Nephron (organoid): ENCODE data around the gene SPTBN5.

Experiments
- H3K27ac Mint-ChIP-seq, 3 experiments: 2 replicates each; pipeline ENCODE4 v1.8.0; 2020; ENCODE audit warnings: mixed read lengths in 3 of 3, mild to moderate bottlenecking in 2 of 3, moderate library complexity in 1 of 3
- H3K27me3 Mint-ChIP-seq: 2 replicates; pipeline ENCODE4 v1.8.0; 2021; ENCODE audit warnings: low read depth, mild to moderate bottlenecking, moderate library complexity, mixed read lengths
- H3K36me3 Mint-ChIP-seq: 2 replicates; pipeline ENCODE4 v1.8.0; 2020; ENCODE audit warnings: low read depth, mixed read lengths
- H3K4me1 Mint-ChIP-seq: 2 replicates; pipeline ENCODE4 v1.8.0; 2020; ENCODE audit warnings: mixed read lengths
- H3K4me3 Mint-ChIP-seq, 3 experiments: 2 replicates each; pipeline ENCODE4 v1.8.0; 2020; ENCODE audit warnings: mild to moderate bottlenecking in 3 of 3, mixed read lengths in 3 of 3, moderate library complexity in 2 of 3
- H3K9me3 Mint-ChIP-seq: 2 replicates; pipeline ENCODE4 v1.8.0; 2020; ENCODE audit warnings: mixed read lengths
- TF ChIP-seq, protein P1 (sequence below), 3 experiments: fragments of 200-600 bp; sonication (generic); IDR thresholded peaks; one replicate each; pipeline ENCODE4 v1.5.0; 2021; ENCODE audit warnings: antibody characterized with exemption in 3 of 3; ENCODE audit not compliant: unreplicated experiment in 3 of 3

SPTBN5 gene

DNA sequence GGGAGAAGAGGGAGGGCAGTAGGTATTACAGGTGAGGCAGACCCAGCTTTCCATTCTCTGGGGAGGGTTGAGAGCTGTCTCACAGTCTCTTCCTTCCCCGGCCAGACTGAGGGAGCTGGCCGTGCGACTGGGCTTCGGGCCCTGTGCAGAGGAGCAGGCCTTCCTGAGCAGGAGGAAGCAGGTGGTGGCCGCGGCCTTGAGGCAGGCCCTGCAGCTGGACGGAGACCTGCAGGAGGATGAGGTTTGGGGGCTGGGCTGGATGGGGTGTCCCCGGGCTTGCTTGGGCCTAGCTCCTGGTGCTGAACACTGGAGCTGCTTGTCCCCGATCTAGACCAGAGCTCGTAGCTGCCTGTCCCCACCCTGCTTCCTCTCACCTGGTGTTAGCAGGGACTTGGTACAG is 50.3 kb downstream of the SPTBN5 start:
- TF ChIP-seq, protein P1, sequence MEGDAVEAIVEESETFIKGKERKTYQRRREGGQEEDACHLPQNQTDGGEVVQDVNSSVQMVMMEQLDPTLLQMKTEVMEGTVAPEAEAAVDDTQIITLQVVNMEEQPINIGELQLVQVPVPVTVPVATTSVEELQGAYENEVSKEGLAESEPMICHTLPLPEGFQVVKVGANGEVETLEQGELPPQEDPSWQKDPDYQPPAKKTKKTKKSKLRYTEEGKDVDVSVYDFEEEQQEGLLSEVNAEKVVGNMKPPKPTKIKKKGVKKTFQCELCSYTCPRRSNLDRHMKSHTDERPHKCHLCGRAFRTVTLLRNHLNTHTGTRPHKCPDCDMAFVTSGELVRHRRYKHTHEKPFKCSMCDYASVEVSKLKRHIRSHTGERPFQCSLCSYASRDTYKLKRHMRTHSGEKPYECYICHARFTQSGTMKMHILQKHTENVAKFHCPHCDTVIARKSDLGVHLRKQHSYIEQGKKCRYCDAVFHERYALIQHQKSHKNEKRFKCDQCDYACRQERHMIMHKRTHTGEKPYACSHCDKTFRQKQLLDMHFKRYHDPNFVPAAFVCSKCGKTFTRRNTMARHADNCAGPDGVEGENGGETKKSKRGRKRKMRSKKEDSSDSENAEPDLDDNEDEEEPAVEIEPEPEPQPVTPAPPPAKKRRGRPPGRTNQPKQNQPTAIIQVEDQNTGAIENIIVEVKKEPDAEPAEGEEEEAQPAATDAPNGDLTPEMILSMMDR (IDR thresholded peaks at IDR 0.05; ENCODE audit: unreplicated experiment in 3 of 3): no peak
- Mint-ChIP-seq H3K9me3 (no peaks in the 10 kb centered on the region), H3K27me3 (no peaks in the 10 kb centered on the region), H3K27ac (no peak overlapping the region), H3K36me3 (peaks cover 16% of the 10 kb centered on the region), H3K4me1 (peaks cover 6% of the 10 kb centered on the region), H3K4me3 (no peak overlapping the region)

DNA sequence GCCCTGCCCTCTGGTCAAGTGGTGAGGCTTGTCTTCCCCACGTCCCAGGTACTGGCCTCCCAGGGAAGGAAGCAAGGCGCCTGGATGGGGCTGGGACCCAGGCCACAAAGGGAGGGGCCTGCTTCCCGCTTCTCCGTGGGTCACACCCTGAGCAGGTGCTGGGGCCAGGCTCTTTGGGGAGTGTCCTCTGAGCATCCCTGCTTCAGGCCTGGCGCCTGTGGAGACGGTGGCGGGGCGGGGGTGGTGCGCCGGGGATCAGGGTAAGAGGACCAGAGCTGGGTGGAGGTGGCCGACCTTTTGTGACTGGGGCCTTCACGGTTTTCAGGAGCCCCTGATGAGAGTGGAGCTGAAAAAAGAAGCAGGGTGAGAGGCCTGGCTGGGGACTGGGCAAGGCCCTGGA is 51.6 kb downstream of the SPTBN5 start:
- no peaks in the 10 kb centered on the region for H3K27me3 Mint-ChIP-seq
- TF ChIP-seq, protein P1 (IDR thresholded peaks at IDR 0.05; ENCODE audit: unreplicated experiment in 3 of 3): no peak
- peaks cover under 1% of the 10 kb centered on the region for H3K4me1 Mint-ChIP-seq
- peaks cover 5% of the 10 kb centered on the region for H3K36me3 Mint-ChIP-seq
- no peak overlapping the region for H3K27ac Mint-ChIP-seq
- H3K9me3 Mint-ChIP-seq: no peaks in the 10 kb centered on the region
- no peak overlapping the region for H3K4me3 Mint-ChIP-seq

DNA sequence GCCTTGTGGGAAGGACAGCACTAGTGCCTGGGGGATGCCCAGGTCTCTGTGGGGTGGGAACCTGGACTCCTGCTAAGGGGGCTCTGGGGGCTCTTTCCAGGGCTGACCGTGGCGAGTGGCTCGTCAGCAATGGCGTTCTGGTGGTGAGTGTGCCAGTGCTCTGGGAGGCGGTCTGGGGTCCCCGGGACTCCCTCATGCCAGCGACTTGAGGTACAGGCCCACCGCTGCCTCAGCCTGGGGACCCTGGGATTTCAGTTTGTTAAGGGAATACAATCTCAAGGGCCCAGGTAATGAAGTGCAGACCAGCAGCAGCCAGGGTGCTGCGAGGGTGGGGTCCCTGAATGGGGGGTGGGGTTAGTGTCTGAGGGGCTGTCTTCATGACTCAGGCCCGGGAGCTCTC is 52.7 kb downstream of the SPTBN5 start:
- Mint-ChIP-seq H3K27me3 (no peaks in the 10 kb centered on the region), H3K36me3 (peaks cover 8% of the 10 kb centered on the region), H3K27ac (peak overlapping the region in 1 of 3 experiments; percentile 33), H3K4me3 (no peak overlapping the region), H3K9me3 (no peaks in the 10 kb centered on the region), H3K4me1 (peaks cover 4% of the 10 kb centered on the region)
- TF ChIP-seq, protein P1 (IDR thresholded peaks at IDR 0.05; ENCODE audit: unreplicated experiment in 3 of 3): no peak

DNA sequence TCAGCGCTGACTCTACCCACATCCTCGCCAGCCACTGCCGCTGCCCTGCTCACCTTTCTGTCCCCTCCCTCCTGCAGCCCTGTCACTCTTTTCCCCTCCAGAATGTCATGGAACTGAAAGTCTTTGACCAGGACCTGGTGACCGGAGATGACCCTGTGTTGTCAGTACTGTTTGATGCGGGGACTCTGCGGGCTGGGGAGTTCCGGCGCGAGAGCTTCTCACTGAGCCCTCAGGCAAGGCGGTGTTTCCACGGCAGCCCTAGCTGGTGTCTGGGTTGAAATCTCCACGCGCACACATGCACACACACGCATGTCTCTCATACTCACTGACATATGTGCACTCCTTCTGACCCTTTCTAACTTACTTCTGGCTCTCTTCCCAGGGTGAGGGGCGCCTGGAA is 53.2 kb downstream of the SPTBN5 start:
- H3K9me3 Mint-ChIP-seq: no peaks in the 10 kb centered on the region
- peak overlapping the region in 1 of 3 experiments; percentile 33 for H3K27ac Mint-ChIP-seq
- TF ChIP-seq, protein P1 (IDR thresholded peaks at IDR 0.05; ENCODE audit: unreplicated experiment in 3 of 3): no peak
- peaks cover 4% of the 10 kb centered on the region for H3K4me1 Mint-ChIP-seq
- peaks cover 8% of the 10 kb centered on the region for H3K36me3 Mint-ChIP-seq
- H3K4me3 Mint-ChIP-seq: no peak overlapping the region
- no peaks in the 10 kb centered on the region for H3K27me3 Mint-ChIP-seq

DNA sequence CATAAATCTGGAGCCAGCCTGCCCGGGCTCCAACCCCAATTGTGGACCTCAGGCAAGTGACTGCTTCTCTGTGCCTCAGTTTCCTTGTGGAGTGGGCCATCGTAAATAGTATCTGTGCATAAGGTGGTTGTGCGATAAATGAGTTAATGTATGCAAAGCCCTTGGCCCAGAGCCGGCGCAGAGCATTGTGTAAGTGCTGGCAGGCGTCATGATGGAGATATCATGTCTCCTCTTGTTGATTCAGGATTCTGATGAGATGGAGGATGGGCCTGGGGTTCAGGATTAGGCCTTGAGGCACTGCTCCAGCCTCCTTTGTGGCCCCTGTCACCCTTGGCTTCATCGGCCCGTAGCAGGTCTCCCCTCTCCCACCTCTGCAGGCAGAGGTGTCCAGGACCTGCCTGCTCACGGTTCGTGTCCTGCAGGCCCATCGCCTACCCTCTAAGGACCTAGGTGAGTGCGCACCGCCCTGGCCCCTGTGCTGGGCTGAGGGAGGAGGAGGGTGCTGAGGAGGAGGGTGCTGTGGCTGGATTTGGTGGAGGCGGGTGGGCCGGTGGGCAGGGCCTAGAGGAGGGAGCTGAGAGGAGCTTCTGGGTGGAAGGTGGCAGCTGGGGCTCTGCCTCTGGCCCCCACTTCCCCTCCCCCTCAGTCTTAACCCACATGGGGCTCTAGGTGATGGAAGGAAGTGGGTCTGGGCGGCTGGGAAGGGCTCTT is 53.9 kb downstream of the SPTBN5 start:
- H3K4me3 Mint-ChIP-seq: no peak overlapping the region
- TF ChIP-seq, protein P1 (IDR thresholded peaks at IDR 0.05; ENCODE audit: unreplicated experiment in 3 of 3): no peak
- H3K27me3 Mint-ChIP-seq: no peaks in the 10 kb centered on the region
- H3K36me3 Mint-ChIP-seq: peaks cover 10% of the 10 kb centered on the region
- H3K4me1 Mint-ChIP-seq: peaks cover 4% of the 10 kb centered on the region
- no peaks in the 10 kb centered on the region for H3K9me3 Mint-ChIP-seq
- H3K27ac Mint-ChIP-seq: no peak overlapping the region

DNA sequence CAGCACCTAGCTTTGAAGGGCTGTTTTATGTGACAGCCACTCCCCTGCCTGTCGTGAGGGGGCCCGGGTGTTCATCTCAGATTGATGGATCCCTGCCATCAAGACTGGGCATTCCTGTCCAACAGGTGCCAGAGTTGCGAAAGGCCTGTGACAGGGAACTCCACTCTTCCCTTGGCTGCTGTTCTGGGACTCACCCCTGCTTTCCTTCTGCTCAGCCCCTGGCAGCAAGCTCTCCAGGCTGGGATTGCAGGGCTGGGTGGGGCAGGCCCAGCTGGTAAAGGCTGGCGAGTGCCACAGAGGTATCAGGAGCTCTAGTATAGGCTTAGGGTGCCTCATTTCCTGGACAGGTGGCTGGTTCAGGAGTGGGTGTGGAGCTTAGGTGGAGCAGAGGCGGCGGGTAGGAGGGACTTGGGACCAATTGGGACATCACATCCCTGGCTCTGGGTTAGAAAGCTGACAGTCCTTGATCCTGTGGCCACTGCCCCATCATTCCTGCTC is 55.4 kb downstream of the SPTBN5 start, which contains the start of gene PLA2G4B:
Gene PLA2G4B (plus strand): TSS at position 448 of the 498 bp plus-strand sequence. CDS start 67 bp downstream, outside the sequence.
- no peaks in the 10 kb centered on the region for H3K27me3 Mint-ChIP-seq
- no peak within 1 kb of the TSS for H3K27ac Mint-ChIP-seq
- H3K9me3 Mint-ChIP-seq: no peaks in the 10 kb centered on the region
- H3K4me3 Mint-ChIP-seq: no peak within 1 kb of the TSS
- TF ChIP-seq, protein P1 (IDR thresholded peaks at IDR 0.05; ENCODE audit: unreplicated experiment in 3 of 3): no peak
- peaks cover 10% of the 10 kb centered on the region for H3K36me3 Mint-ChIP-seq
- H3K4me1 Mint-ChIP-seq: peaks cover 4% of the 10 kb centered on the region
